A549 (cell line): ENCODE results near the gene PON2. TPM values are rescaled to one million over a fixed set of nuclear protein-coding genes. Genes with fewer than 3 reads are reported as not detected.

Source experiments
- ATAC-seq, 2 experiments: fragments of 200-7000 bp in 1 of 2; fragments of >200 bp in 1 of 2; cut with Nextera tagmentation in 1 of 2; cut with Tn5 transposase in 1 of 2; 3 replicates each; pipeline versions ENCODE4 v1.8.0 to v1.9.1; 2018 to 2020; ENCODE audit warnings: mild to moderate bottlenecking in 1 of 2, moderate library complexity in 1 of 2
- CTCF ChIA-PET: fragments of 300-600 bp; sonication (Branson Sonifier 250); formaldehyde crosslinking; extraction: SDS; loops from one replicate; lab custom pipeline; 2021; ENCODE audit warnings: antibody characterized with exemption, inconsistent platforms; lab: Yijun Ruan, JAX
- POLR2A ChIA-PET: fragments of 350-600 bp; formaldehyde crosslinking; extraction: SDS; loops from one replicate; lab custom pipeline; 2021; ENCODE audit warnings: antibody characterized with exemption, inconsistent platforms; lab: Yijun Ruan, JAX
- DNase-seq, 2 experiments: peaks; one replicate each; pipeline versions ENCODE4 v3.0.0 to v3.0.0-alpha.2; 2011 to 2016; ENCODE audit warnings: low read depth in 1 of 2, low spot score in 1 of 2
- FAIRE-seq: peaks from 2 replicates; lab custom pipeline; 2011; peaks lifted over from hg19 to GRCh38; lab: Jason Lieb, UNC
- H3K27ac ChIP-seq, 2 experiments: fragments of >200 bp; sonication (Bioruptor Twin); formaldehyde crosslinking; 3 replicates each; pipeline ENCODE4 v1.5.1; 2016 to 2017
- H3K4me1 ChIP-seq: fragments of >200 bp; sonication (Bioruptor Twin); formaldehyde crosslinking; 3 replicates; pipeline ENCODE4 v1.6.1; 2016
- H3K4me2 ChIP-seq: fragments of >200 bp; sonication (Bioruptor Twin); formaldehyde crosslinking; 3 replicates; pipeline ENCODE4 v1.6.1; 2016
- H3K4me3 ChIP-seq: fragments of >200 bp; sonication (Bioruptor Twin); formaldehyde crosslinking; 3 replicates; pipeline ENCODE4 v1.5.1; 2016
- H3K9me3 ChIP-seq: fragments of >200 bp; sonication (Bioruptor Twin); formaldehyde crosslinking; 3 replicates; pipeline ENCODE4 v1.6.1; 2016
- CBX8 ChIP-seq: fragments of 200-600 bp; sonication (generic); IDR thresholded peaks from 2 replicates; pipeline ENCODE4 v1.6.1; 2016
- CHD4 ChIP-seq: fragments of 200-600 bp; sonication (generic); IDR thresholded peaks from 2 replicates; pipeline ENCODE4 v1.6.1; 2016; ENCODE audit warnings: antibody characterized with exemption, mild to moderate bottlenecking, borderline replicate concordance
- EHMT2 ChIP-seq: fragments of 200-600 bp; sonication (generic); IDR thresholded peaks from 2 replicates; pipeline ENCODE4 v1.6.1; 2016; ENCODE audit warnings: antibody characterized with exemption, low read depth, mild to moderate bottlenecking, moderate library complexity
- FOSB ChIP-seq: fragments of 250-450 bp; sonication (Bioruptor Pico); IDR thresholded peaks from 2 replicates; pipeline ENCODE4 v1.5.0; 2020; ENCODE audit warnings: mild to moderate bottlenecking, moderate library complexity
- HOXB13 ChIP-seq: fragments of 250-450 bp; sonication (Bioruptor Pico); IDR thresholded peaks from 2 replicates; pipeline ENCODE4 v1.5.0; 2020; ENCODE audit warnings: low read depth, mild to moderate bottlenecking, moderate library complexity
- JUN ChIP-seq, 2 experiments: fragments of >200 bp; sonication (Bioruptor Twin); formaldehyde crosslinking; IDR thresholded peaks; 2 replicates in 1 of 2; 3 replicates in 1 of 2; pipeline ENCODE4 v1.6.1; 2016 to 2017
- MAZ ChIP-seq: fragments of 150-350 bp; IDR thresholded peaks from 2 replicates; pipeline ENCODE4 v1.6.1; 2014; ENCODE audit warnings: antibody characterized with exemption, low read depth, low read length, borderline replicate concordance
- NR3C1 ChIP-seq: fragments of >200 bp; sonication (Bioruptor Twin); formaldehyde crosslinking; IDR thresholded peaks from 3 replicates; pipeline ENCODE4 v1.6.1; 2017
- PHF8 ChIP-seq: fragments of 200-600 bp; sonication (generic); IDR thresholded peaks from 2 replicates; pipeline ENCODE4 v1.6.1; 2016; ENCODE audit warnings: low read depth, mild to moderate bottlenecking, antibody characterized with exemption, moderate library complexity, borderline replicate concordance
- POLR2AphosphoS2 ChIP-seq: conservative IDR thresholded peaks from 2 replicates; pipeline ENCODE4 v1.6.1; 2012; ENCODE audit warnings: low read length, improper control_type of control experiment, inconsistent platforms
- RFX5 ChIP-seq: fragments of 450-650 bp; IDR thresholded peaks from 2 replicates; pipeline ENCODE4 v1.7.1; 2014; ENCODE audit warnings: antibody characterized with exemption, mild to moderate bottlenecking, moderate library complexity
- RNF2 ChIP-seq: fragments of 200-600 bp; sonication (generic); IDR thresholded peaks from 2 replicates; pipeline ENCODE4 v1.6.1; 2016; ENCODE audit warnings: low read depth, mild to moderate bottlenecking, antibody characterized with exemption, moderate library complexity, borderline replicate concordance
- SMC3 ChIP-seq: fragments of >200 bp; sonication (Bioruptor Twin); formaldehyde crosslinking; IDR thresholded peaks from 3 replicates; pipeline ENCODE4 v1.6.1; 2018; ENCODE audit warnings: inconsistent platforms
- SREBF2 ChIP-seq: fragments of 450-650 bp; IDR thresholded peaks from 2 replicates; pipeline ENCODE4 v1.6.1; 2014; ENCODE audit warnings: mild to moderate bottlenecking, moderate library complexity
- TFCP2L1 ChIP-seq: fragments of 250-450 bp; sonication (Bioruptor Pico); IDR thresholded peaks from 2 replicates; pipeline ENCODE4 v1.5.0; 2021; ENCODE audit warnings: mild to moderate bottlenecking
- ZFP36 ChIP-seq: fragments of 450-650 bp; IDR thresholded peaks from 2 replicates; pipeline ENCODE4 v1.6.1; 2014; ENCODE audit warnings: borderline replicate concordance; ENCODE audit not compliant: partially characterized antibody
- WGBS: methylation state at CpG from one replicate; pipeline ENCODE4 v1.1.6; 2017; ENCODE audit errors: missing lambda C conversion rate; 5-methylcytosine and 5-hydroxymethylcytosine counted together
- polyA plus RNA-seq, 4 experiments: library from polyadenylated mRNA; depleted of rRNA in 3 of 4; stranded (reverse); fragments of >200 nt; fragmentation: RNase III in 1 of 4; extraction: RNeasy Plus Mini Kit Qiagen cat#74134 plus additional on column Dnase treatment in 1 of 4; gene quantifications; 2 replicates in 3 of 4; 3 replicates in 1 of 4; pipeline ENCODE4 v1.2.3, GENCODE V29; 2011 to 2017
- TF ChIP-seq, protein P1 (sequence below): IDR thresholded peaks from 2 replicates; pipeline ENCODE4 v1.6.1; 2012; ENCODE audit warnings: low read depth, borderline replicate concordance
- TF ChIP-seq, protein P2 (sequence below): IDR thresholded peaks from 2 replicates; pipeline ENCODE4 v1.6.1; 2012
- TF ChIP-seq, protein P3 (sequence below): fragments of 150-350 bp; IDR thresholded peaks from 2 replicates; pipeline ENCODE4 v1.6.1; 2014; ENCODE audit warnings: low read depth, mild to moderate bottlenecking, low read length
- TF ChIP-seq, protein P4 (sequence below): fragments of >200 bp; sonication (Bioruptor Twin); formaldehyde crosslinking; IDR thresholded peaks from 3 replicates; pipeline ENCODE4 v1.5.1; 2016
- TF ChIP-seq, protein P5 (sequence below): fragments of 250-450 bp; sonication (Bioruptor Pico); IDR thresholded peaks from 2 replicates; pipeline ENCODE4 v1.5.0; 2020; ENCODE audit warnings: low read depth, mild to moderate bottlenecking, moderate library complexity

The PON2 gene
- polyA plus RNA-seq, 2 of the 4 experiments (the other 2 are of a cell fraction): 395 to 829 TPM

DNA sequence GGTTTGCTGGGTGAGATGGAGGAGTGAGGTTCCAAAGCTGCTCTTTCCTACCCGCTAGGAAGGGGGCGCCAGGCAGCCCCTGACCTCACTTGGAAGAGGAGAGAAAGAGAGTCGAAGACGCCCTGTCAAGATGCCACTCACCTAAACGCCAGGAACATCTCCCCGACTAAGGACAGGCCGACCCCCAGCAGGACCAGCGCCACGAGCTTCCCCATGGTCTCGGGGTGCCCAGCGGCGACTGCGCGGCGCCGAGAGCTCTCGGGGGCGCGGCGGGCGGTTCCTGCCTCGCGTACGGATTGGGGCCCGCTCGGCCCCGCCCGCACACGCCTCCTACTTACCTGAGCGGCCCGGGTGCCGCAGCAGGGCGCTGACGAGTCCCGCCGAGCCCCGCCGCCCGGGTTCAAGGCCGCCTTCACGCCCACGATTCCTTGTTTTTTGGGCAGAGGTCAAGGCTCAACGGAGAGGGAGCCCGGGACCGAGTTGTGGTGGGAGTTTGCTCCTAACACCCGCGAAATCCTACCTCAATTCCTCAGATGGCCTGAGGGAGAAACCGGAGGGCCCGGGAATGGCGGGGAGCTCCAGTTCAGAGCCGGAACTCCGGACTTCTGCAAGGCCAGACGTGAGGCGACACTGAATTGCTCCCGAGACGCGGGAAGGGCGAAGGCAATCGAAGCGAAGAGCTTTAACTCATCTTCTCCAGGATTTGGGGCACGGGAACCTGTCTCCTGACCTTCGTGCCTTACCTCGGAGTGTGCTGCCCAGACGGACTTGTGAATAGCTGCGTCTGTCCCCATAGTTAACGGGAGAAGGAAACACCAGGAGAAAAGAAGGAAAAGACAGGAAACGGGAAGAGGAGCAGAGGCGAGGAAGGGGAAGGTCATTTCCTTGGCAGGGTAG lies 38.4 kb downstream of the PON2 start, which contains the start of gene PON3 (continued):
- TF ChIP-seq PHF8: peak; percentile 34; the same call in 1 of the 2 replicates
- TF ChIP-seq POLR2AphosphoS2: no peak
- TF ChIP-seq, protein P1, sequence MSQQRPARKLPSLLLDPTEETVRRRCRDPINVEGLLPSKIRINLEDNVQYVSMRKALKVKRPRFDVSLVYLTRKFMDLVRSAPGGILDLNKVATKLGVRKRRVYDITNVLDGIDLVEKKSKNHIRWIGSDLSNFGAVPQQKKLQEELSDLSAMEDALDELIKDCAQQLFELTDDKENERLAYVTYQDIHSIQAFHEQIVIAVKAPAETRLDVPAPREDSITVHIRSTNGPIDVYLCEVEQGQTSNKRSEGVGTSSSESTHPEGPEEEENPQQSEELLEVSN: peak; percentile 76; the same call in 1 of the 2 replicates
- no peak for TF ChIP-seq FOSB (CRISPR knock-in tag)
- TF ChIP-seq, protein P2, sequence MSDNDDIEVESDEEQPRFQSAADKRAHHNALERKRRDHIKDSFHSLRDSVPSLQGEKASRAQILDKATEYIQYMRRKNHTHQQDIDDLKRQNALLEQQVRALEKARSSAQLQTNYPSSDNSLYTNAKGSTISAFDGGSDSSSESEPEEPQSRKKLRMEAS: peak; percentile 69; the same call in 1 of the 2 replicates
- no peak for TF ChIP-seq EHMT2
- TF ChIP-seq, protein P3, sequence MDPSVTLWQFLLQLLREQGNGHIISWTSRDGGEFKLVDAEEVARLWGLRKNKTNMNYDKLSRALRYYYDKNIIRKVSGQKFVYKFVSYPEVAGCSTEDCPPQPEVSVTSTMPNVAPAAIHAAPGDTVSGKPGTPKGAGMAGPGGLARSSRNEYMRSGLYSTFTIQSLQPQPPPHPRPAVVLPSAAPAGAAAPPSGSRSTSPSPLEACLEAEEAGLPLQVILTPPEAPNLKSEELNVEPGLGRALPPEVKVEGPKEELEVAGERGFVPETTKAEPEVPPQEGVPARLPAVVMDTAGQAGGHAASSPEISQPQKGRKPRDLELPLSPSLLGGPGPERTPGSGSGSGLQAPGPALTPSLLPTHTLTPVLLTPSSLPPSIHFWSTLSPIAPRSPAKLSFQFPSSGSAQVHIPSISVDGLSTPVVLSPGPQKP: no peak
- peak; percentile 63 for TF ChIP-seq SMC3

DNA sequence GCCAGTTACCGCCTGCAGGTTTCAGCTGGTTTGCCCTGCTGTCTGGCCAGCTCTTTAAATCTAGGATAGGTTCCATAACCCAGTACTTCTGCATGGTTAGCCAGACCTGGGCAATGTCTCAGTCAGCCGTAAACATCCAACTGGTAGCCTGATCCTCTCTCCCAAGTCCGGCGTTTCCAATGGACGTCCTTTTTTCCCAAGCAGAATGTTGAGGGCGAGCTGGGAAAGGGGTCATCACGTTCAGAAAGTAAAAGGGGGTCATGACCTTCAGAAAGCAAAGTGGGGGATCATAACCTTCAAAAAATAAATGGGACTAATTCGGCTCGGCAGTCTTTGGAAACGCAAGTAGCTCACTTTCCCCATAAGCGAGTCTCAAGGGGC lies 39.1 kb downstream of the PON2 start:
- peaks cover 49% of the 10 kb centered on the region for H3K4me1 ChIP-seq
- TF ChIP-seq, protein P3: no peak
- TF ChIP-seq TFCP2L1 (CRISPR knock-in tag) (no peak), HOXB13 (CRISPR knock-in tag) (no peak)
- WGBS: under 1% methylated on average over 11 of the region's 11 CpGs
- H3K4me3 ChIP-seq: peak overlapping the region; percentile 62
- H3K27ac ChIP-seq: peak overlapping the region; percentile 90 to 97
- H3K4me2 ChIP-seq: peak overlapping the region; percentile 89
- ChIA-PET CTCF (interaction anchor here (0.6 to 9.8 kb wide), 61 partner anchors 9 to 1105 kb away, joined by 3 to 176 read pairs (median 5); partner anchors contain the start of genes ASB4 and PON2), POLR2A (interaction anchor here (0.8 to 3.2 kb wide), 7 partner anchors 15 to 739 kb away, joined by 3 to 26 read pairs (median 8); partner anchors contain the start of gene PON2)
- no peaks in the 10 kb centered on the region for H3K9me3 ChIP-seq
- peak; percentile 46 to 47 for ATAC-seq
- FAIRE-seq: peak; percentile 13
- DNase-seq: no peak

DNA sequence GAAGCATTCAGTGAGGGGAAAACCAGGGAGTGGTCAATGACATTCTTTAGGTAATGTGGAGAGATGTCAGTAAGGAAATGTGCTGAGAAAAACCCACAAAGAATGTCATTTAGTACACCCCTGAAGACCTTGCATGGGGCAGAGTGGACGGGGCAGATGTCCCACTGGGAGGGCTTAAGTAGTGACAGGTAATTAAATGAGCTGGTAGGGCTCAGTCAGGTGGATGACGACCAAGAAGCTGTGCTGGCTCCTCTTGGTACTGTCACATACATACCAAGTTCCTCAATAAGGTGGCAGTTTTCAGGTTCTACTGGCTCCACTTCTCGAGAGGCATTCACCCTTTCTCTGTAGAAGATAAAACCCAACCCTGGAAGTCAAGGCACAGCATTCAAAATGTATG lies 40.5 kb downstream of the PON2 start:
- peak overlapping the region; percentile 65 to 90 for H3K27ac ChIP-seq
- no peak for TF ChIP-seq TFCP2L1 (CRISPR knock-in tag)
- TF ChIP-seq CBX8: no peak
- TF ChIP-seq, all 56 proteins: peak for 0
- ChIA-PET POLR2A (interaction anchor here (2.7 kb wide), 1 partner anchor 41 kb away, joined by 16 read pairs; the partner anchor contains the start of gene PON2), CTCF (interaction anchor here (9.8 kb wide), 1 partner anchor 84 kb away, joined by 176 read pairs; no protein-coding TSS in a partner anchor)
- H3K4me3 ChIP-seq: peak overlapping the region; percentile 62; the same call in 1 of the 3 replicates
- H3K9me3 ChIP-seq: no peaks in the 10 kb centered on the region
- 74% methylated on average over 3 of the region's 3 CpGs for WGBS
- ATAC-seq: no peak
- peaks cover 36% of the 10 kb centered on the region for H3K4me1 ChIP-seq
- peak overlapping the region; percentile 89 for H3K4me2 ChIP-seq
- DNase-seq: no peak
- FAIRE-seq: no peak

DNA sequence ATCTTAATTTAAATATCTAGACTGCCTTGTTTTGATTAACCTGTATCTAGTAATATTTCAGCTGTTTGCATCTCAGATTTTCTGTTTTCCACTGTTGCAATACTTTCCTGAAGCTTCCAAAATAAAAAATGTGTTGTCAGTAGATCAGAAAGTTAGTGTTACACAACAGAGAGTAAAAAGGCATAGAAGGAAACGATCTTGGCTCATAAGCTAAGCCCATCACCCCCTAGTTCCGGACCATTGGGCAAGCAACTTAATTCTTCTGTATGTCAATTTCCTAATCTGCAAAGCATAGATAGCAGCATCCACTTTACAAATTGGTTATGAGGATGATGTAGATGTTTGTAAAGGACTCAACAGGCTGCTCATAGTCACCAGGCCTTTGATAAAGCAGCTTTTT lies 43.1 kb downstream of the PON2 start:
- Histone ChIP-seq H3K4me1 (peaks cover 29% of the 10 kb centered on the region), H3K27ac (no peak overlapping the region), H3K4me2 (no peak overlapping the region), H3K9me3 (peaks cover 15% of the 10 kb centered on the region; the same call in 1 of the 3 replicates), H3K4me3 (no peak overlapping the region)
- ChIA-PET POLR2A (no interaction called here), CTCF (interaction anchor here (0.8 to 9.8 kb wide), 2 partner anchors 74 to 87 kb away, joined by 3 to 176 read pairs; no protein-coding TSS in a partner anchor)
- FAIRE-seq (peak; percentile 76), ATAC-seq (no peak), DNase-seq (no peak)
- WGBS: 77% methylated on average over 2 of the region's 2 CpGs
- no peak for TF ChIP-seq SREBF2
- no peak for TF ChIP-seq NR3C1
- no peak for TF ChIP-seq CHD4
- no peak for TF ChIP-seq MAZ
- TF ChIP-seq EHMT2: no peak
- TF ChIP-seq, protein P4, sequence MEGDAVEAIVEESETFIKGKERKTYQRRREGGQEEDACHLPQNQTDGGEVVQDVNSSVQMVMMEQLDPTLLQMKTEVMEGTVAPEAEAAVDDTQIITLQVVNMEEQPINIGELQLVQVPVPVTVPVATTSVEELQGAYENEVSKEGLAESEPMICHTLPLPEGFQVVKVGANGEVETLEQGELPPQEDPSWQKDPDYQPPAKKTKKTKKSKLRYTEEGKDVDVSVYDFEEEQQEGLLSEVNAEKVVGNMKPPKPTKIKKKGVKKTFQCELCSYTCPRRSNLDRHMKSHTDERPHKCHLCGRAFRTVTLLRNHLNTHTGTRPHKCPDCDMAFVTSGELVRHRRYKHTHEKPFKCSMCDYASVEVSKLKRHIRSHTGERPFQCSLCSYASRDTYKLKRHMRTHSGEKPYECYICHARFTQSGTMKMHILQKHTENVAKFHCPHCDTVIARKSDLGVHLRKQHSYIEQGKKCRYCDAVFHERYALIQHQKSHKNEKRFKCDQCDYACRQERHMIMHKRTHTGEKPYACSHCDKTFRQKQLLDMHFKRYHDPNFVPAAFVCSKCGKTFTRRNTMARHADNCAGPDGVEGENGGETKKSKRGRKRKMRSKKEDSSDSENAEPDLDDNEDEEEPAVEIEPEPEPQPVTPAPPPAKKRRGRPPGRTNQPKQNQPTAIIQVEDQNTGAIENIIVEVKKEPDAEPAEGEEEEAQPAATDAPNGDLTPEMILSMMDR: no peak
- TF ChIP-seq, protein P1: no peak
- TF ChIP-seq RNF2: no peak
- TF ChIP-seq JUN (IDR thresholded peaks at IDR 0.05): no peak
- TF ChIP-seq ZFP36: no peak
- TF ChIP-seq, protein P5, sequence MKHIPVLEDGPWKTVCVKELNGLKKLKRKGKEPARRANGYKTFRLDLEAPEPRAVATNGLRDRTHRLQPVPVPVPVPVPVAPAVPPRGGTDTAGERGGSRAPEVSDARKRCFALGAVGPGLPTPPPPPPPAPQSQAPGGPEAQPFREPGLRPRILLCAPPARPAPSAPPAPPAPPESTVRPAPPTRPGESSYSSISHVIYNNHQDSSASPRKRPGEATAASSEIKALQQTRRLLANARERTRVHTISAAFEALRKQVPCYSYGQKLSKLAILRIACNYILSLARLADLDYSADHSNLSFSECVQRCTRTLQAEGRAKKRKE (CRISPR knock-in tag): no peak
- no peak for TF ChIP-seq RFX5
